Inferior parietal cortex (tissue), 1 donor: ENCODE results near the gene RBX1.
"Not testable (repeated sequence)": the region's sequence is repeated elsewhere in the genome, so short reads cannot be mapped to it uniquely, and the experiment has no call there.

Source experiments
- DNase-seq: peaks from one replicate; pipeline ENCODE4 v3.0.0-alpha.2; 2016; ENCODE audit errors: extremely low spot score

Gene RBX1

GRCh38 chr22:40972587-40972986 lies 21.4 kb downstream of the RBX1 start:
- no peak for DNase-seq

- no peak for DNase-seq
Observed at GRCh38 chr22:40973144-40973543, 22.0 kb downstream of the RBX1 start.

- DNase-seq, result no peak
Observed at GRCh38 chr22:40975366-40975765, 24.2 kb downstream of the RBX1 start.

GRCh38 chr22:40976866-40977700 lies 25.9 kb downstream of the RBX1 start:
- DNase-seq, result no peak

- no peak for DNase-seq
Observed at GRCh38 chr22:40979198-40979597, 28.0 kb downstream of the RBX1 start.

- no peak for DNase-seq
Observed at GRCh38 chr22:40979871-40980270, 28.7 kb downstream of the RBX1 start.

- DNase-seq, result peak; percentile 16
Observed at GRCh38 chr22:40982482-40983385, 31.6 kb downstream of the RBX1 start.

- DNase-seq, result no peak
Observed at GRCh38 chr22:40991298-40991697, 40.1 kb downstream of the RBX1 start.

GRCh38 chr22:40995821-40996220 lies 44.6 kb downstream of the RBX1 start:
- no peak for DNase-seq

- DNase-seq, result no peak
Observed at GRCh38 chr22:40997520-40997919, 46.3 kb downstream of the RBX1 start.

GRCh38 chr22:41000040-41000565 lies 48.9 kb downstream of the RBX1 start:
- DNase-seq, result no peak

- DNase-seq, result no peak
Observed at GRCh38 chr22:41000941-41001721, 50.0 kb downstream of the RBX1 start.

- DNase-seq, result no peak
Observed at GRCh38 chr22:41001722-41002122, 50.5 kb downstream of the RBX1 start.

GRCh38 chr22:41002386-41002785 lies 51.2 kb downstream of the RBX1 start:
- DNase-seq, result not testable (repeated sequence)

GRCh38 chr22:41003066-41003465 lies 51.9 kb downstream of the RBX1 start:
- no peak for DNase-seq

GRCh38 chr22:41003976-41004375 lies 52.8 kb downstream of the RBX1 start:
- no peak for DNase-seq

- no peak for DNase-seq
Observed at GRCh38 chr22:41009222-41009948, 58.2 kb downstream of the RBX1 start.

GRCh38 chr22:41015003-41015402 lies 63.8 kb downstream of the RBX1 start:
- no peak for DNase-seq

- DNase-seq, result no peak
Observed at GRCh38 chr22:41021061-41021612, 70.0 kb downstream of the RBX1 start.

GRCh38 chr22:41021613-41022454 lies 70.7 kb downstream of the RBX1 start:
- DNase-seq, result no peak
